GM18508 (cell line): ENCODE results near the gene ERGIC2.
"Not testable (repeated sequence)": the region's sequence is repeated elsewhere in the genome, so short reads cannot be mapped to it uniquely, and the experiment has no call there.

Experiments
- ATAC-seq: cut with Tn5 transposase; IDR thresholded peaks from one replicate; pipeline ENCODE4 v1.9.1; 2021; ENCODE audit warnings: moderate number of reproducible peaks; ENCODE audit not compliant: insufficient read depth, unreplicated experiment

Gene ERGIC2, protein sequence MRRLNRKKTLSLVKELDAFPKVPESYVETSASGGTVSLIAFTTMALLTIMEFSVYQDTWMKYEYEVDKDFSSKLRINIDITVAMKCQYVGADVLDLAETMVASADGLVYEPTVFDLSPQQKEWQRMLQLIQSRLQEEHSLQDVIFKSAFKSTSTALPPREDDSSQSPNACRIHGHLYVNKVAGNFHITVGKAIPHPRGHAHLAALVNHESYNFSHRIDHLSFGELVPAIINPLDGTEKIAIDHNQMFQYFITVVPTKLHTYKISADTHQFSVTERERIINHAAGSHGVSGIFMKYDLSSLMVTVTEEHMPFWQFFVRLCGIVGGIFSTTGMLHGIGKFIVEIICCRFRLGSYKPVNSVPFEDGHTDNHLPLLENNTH

DNA sequence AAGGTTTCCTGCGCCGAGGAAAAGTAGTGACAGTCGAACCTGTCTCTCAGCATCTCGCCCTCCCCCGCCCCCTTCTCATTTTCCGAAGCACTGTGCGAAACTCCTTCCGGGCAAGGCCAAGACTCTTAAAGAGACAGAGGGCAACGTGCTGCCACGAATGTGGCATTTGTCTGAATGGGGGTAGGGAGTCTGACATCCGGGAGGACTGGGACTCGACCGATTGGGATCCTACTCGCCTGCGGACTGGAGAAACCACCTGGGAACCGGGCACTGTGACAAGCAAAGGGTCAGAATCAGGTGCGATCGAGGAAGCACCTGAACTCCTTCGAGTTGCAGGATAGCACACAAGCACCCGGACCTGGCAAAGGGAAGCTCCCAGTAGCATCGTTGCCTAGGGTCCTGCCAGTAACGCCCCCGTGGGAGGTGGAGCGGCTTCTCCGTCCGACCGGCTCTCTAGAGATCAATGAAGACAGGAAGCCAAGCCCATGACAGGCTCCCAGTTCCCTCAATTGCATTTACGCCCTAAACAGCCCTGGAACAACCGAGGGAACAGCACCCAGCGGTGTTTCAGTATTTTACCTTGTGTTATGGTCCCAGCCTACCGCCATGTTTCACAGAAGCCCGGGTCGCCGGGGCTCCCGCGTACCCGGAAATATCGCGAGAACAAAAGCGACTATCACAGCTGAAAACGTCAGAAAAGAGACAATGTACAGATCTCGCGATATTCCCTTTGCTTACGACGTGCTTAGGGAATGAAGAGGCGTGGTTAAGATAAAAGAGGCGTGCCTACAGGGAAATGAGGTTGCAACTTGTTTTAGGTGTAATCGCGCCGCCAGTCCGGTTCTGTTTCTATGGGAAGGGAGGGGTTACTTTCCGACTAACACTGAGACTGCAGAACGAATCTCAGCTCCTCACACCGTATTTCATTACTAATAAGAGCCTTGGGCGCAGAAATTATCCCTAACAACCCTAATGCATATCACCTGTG, at the start of gene ERGIC2:
Gene ERGIC2, minus strand, starts transcription at position 637 of the 988 bp plus-strand sequence. CDS start 9,539 bp downstream, outside the sequence.
- peak; percentile 96 for ATAC-seq

DNA sequence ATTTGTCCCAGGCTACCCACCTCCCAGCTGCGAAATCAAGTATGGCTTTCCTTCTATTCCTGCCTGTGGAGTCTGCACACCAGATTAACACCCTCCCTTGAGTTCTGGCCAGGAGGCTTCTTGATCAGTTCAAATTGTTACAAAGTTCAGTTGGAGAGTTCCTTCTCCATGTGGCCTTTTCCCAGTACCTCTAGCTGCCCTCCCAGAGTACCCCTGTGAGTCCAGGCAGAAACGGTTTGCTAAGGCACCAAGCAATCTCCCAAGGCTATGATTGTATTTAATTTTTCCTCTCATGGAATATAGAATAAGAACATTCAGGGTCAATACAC, 49.7 kb upstream of the ERGIC2 start:
- no peak for ATAC-seq

DNA sequence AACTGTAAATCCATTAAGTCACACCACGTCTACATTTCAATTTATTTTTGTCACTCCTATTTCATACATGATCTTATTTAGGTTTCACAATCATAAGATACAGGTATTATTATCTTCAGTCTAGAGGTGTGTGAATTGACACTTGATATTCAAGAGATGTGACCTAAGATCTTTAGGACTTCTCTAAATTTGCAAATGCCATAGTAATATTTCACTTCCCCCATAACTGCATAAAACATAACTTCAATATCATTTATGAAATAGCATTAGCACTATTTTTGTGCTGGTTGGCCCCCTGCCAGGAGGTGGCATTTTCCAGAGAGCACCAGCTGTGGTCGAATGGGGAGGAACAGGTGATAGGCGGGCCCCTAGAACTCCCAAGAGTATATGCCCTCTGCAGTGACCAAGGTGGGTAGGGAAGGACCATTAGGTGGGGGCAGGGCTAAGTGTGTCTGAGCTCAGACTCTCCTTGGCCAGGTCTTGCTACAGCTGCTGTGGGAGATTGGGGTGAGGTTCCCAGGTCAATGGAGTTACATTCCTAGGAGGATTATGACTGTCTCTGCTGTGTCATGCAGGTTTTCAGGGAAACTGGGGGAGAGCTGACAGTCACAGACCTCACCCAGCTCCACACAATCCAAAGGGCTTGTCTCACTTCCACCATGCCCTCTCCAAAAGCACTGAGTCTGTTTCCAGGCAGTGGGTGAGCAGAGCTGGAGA, 49.2 kb upstream of the ERGIC2 start:
- no peak for ATAC-seq

DNA sequence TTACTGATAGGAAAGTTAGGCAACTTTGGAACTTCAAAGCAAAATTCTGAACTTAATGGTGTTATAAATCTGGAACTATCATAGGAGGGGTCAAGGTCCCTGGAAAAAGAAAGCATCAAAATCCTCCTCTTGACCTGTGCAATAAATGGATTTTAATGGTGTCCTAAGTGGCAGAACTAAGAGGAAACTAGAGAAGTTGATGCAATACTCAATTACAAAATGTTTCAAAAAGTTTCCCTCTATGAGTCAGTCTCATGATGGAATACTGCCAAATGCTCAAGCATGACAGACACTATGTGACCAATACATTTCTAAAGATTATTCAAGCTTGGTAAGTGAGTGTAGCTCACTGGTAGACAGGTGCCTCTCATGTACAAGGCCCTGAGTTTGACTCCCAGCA, 47.7 kb upstream of the ERGIC2 start:
- no peak for ATAC-seq

DNA sequence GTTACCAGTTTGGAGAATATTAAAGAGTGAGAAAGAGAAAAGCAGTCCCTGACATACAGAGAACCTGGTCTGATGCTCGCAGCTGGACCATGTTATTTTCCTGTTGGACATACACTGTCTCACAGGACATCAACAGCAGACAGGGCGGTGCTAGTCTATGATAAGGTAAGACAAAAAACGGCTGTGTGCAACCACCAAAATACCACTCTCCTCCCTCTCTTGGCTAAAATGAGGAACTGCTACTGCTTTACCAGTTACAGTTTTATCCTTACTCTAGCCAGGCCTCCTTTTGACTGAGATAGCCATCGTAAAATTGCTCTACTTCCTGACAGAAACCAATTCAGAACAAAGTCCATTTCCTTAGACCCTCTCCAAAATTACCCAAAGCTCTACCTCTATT, 47.0 kb upstream of the ERGIC2 start:
- peak; percentile 92 for ATAC-seq

DNA sequence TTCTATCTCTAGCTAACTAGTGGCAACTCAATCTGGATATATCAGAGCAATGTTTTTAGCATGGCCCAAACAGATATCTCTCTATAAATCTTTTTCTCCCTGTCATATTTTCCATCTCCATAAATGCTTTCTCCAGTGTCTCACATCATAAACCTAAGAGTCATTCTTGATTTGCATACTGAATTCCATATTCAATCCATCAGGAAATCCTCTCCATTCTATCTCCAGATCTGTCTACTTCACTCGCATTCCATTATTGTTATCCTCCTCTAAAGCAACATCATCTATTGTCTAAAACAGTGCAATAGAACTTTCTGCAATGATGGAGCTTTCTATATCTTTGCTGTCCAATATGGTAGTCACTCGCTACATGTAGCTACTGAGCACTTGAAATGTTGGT, 45.5 kb upstream of the ERGIC2 start:
- no peak for ATAC-seq

DNA sequence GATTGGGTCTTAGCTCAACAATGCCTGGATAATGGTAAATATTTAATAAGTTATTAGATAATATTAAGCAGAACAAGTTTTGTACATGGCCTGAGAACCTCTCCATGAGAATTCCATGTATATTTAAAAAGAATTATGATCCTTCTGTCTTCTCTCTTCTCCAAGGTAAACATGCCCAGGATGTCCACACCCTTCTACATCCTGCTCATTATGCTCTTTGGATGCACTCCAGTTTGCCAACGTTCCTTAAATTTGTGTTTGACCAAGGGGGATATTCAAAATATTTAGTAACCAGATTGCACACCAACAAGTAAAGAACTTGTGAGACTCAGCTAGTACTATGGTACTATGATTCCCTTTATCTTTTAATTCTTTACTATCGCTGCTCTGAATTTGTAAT, 44.8 kb upstream of the ERGIC2 start:
- ATAC-seq = no peak

DNA sequence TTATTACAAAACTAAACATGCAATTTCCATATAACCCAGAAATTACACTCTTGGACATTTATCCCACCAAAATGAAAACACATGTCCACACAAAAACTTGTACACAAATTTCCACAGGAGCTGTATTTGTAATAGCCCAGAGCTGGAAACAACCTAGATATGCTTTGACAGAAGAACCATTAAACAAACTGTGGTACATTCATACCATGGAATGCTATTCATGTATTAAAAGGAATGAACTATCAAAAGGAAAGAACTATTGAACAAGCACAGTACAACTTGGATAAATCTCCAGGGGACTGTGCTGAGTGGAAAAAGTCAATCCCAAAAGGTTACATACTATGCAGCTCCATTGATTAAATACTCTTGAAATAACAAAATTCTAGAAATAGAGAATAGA, 35.8 kb upstream of the ERGIC2 start:
- ATAC-seq = no peak

DNA sequence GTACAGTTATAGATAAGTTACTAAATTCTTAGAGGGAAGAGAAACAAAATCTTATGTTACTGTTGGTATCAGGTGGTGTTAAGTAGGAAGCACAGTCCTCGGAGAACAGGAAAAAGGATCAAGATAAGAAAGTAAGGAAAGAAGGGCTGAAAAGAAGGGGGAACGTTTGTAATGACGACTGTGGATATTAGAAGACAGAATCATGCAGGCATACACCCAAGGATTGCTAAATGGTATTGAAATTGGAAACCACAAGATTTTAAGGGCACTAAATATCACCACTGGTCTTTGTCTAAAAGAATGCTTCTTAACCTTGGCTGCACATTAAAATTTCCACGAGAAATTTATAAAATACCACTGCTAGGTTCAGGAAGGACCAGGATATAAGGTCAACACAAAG, 34.1 kb upstream of the ERGIC2 start:
- no peak for ATAC-seq

DNA sequence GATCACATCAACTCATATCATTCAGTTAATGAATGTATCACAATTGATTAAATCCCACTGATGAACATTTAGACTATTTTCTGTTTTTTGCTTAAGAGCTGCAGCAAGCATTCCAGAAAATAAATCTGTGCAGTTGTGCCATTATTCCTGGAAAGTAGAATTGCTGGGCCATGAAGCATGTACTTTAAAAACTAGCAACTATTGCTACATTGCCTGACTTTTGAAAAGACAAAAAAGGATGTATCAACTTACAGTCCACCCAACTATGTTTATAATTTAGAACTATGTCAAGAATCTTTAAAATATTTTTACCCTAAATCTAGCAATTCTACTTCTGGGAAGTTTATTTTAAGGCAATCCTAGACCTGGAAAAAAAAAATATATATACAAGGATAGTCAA, 33.4 kb upstream of the ERGIC2 start:
- no peak for ATAC-seq

DNA sequence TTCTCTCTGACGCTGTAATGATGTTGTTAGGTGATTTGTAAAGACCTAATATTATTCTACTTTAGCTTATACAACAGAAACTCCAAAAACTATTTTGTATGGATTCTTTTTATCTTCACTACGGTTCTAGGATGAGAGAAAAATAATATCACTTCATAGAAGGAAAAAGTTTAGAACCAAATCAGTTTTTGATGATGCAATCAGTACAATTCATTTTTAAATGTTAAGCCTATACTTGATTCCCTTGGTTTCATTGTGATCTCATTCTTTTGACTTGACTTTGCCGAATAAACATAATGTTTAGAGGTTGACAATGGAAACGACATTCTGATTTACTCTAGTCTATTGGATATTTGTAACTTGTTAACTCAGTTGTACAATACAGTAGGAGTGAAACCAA, 24.6 kb upstream of the ERGIC2 start:
- ATAC-seq = no peak

DNA sequence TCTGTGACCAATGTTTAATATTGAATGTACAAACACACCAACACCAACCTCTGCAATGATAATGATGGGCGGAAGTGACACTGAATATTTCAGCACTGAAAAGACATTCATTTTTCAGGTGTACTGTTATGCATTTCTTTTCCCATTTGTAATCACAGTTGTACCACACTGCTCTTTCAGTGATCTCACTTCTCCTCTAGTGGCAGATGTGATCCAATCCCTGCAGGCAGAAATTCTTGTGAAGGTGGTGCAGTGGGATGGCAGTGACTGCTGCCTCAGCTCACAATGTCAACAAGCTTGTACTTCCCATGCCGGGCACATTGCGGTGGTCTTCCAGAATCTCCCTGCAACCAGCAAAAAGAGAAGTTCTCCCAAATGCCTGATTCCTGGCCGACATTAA, 23.0 kb upstream of the ERGIC2 start:
- no peak for ATAC-seq

DNA sequence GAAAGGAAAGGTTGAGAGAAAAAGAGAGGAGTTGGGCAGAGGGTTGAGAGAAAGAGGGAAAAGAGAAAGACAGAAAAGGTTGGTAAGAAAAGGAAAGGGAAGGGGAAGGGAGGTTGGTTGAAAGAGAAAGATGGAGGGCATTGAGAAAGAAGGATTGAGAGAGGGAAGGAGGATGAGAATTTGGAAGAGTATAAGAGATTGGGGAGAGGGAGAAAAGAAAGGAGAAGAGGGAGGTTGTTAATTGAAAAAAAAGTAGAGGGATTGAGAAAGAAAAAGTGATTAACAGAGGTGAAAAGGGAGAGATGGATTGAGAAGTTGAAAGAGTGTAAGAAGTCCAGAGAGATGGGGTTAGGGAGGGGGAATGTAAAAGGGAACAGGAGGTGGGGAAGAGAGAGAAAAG, 21.5 kb upstream of the ERGIC2 start:
- ATAC-seq = no peak

DNA sequence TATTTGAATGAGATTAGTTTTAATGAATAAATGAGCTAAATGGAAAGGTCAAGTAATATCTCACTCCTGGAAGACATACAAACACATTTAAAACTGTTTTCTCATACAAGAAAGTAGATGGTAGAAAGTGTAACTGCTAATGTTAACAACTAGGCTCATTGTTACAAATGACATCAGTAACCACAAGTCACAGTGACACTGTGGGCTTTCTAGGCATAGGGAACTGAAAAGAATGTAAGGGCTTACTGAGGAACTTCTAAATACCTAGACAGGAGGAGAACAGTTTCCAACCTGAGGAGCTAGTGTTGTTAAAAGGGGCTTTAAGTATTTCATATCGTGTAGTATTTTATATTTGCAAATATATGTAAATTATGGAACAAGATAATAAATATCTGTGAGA, 17.5 kb upstream of the ERGIC2 start:
- ATAC-seq = peak; percentile 61

DNA sequence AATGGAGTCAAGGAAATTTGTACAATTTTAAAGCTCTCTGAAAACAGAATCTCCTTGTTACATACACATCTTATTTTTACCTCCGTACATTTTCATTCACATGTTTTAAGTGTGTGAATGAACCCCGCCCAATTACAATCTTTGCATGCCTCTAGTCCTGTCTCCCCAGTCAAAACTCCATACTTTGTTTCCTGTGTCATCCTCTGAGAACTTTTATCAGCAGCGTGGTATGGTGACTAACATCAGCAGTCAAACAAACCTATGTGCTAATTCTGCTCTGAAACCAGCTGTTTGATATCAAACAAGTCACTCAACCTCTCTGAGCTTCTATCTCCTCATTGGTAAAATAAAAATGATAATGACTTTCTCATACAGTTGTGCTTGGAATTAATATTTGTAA, 15.8 kb upstream of the ERGIC2 start:
- ATAC-seq = no peak

DNA sequence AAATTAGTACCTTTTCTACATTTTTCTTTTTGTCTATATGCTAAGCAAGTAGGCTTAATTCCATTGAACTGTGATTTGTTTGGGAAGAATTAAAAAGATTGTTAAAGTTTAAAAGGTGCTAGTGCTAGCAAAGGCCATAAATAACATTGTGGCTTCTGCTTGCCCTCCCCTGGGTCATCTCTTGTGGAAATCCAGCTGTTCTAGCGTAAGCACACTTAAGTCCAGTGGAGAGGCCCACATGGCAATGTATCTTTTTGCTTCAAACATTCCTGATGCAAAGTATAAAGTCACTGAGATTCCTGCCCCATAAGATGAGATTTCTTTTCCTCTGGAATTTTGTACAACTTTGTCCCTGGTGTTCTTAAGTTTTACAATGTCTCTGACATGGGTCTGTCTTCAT, 14.4 kb upstream of the ERGIC2 start:
- ATAC-seq = no peak

DNA sequence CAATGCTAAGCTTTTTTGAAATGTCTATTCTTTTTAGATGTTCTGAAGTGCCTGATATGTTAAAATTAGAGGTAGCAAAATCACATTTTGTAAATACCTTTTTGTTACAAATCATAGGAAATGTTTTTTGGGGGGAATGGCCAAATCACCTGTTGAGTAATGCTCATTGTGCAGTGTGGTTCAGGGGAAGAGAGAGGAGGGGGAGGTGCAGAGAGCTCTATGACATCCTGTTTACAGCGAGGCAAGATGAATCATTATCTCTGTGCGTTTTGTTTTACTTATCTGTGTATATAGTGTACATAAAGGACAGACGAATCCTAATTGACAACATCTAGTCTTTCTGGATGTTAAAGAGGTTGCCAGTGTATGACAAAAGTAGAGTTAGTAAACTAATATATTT, 9.4 kb upstream of the ERGIC2 start:
- ATAC-seq = not testable (repeated sequence)

DNA sequence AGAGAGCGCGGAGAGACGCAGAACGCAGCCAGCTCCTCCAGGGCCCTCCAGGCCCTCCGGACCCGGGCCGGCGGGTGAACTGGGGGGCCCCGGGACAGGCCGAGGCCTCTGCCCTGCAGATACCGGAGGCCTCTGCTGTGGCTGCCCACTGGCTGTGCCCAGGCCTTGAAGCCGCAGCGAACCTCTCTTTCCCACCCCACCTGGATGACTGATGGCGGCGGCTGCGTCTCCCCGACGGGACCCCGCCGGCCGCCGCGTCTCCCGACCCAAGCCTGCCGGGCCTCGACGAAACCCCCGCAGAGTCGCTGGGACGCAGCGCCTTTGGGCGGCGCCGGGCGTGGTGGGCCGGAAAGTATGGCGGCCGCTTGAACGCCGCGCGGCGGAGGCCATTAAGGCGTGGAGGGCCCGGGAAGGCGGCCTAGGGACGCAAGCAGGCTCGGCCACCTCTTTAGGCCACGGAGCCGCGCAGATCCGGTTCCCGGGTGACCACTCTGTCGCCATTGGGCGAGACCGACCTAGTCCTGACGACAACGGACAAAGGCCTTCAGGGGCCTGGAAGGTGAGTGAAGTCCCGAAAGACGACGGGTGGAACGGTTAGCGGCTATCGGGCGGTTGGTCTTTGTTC, 8.4 kb upstream of the ERGIC2 start:
- ATAC-seq = no peak

DNA sequence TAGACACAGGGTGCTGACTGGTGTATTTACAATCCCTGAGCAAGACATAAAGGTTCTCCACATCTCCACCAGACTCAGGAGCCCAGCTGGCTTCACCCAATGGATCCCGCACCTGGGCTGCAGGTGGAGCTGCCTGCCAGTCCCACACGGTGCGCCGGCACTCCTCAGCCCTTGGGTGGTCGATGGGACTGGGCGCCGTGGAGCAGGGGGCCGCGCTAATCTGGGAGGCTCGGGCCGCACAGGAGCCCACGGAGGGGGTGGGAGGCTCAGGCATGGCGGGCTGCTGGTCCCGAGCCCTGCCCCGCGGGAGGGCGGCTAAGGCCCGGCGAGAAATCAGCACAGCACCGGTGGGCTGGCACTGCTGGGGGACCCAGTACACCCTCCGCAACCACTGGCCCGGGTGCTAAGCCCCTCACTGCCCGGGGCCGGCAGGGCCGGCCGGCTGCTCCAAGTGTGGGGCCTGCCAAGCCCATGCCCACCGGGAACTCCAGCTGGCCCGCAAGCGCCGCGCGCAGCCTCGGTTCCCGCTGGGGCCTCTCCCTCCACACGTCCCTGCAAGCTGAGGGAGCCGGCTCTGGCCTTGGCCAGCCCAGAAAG, 5.2 kb upstream of the ERGIC2 start:
- ATAC-seq = not testable (repeated sequence)

DNA sequence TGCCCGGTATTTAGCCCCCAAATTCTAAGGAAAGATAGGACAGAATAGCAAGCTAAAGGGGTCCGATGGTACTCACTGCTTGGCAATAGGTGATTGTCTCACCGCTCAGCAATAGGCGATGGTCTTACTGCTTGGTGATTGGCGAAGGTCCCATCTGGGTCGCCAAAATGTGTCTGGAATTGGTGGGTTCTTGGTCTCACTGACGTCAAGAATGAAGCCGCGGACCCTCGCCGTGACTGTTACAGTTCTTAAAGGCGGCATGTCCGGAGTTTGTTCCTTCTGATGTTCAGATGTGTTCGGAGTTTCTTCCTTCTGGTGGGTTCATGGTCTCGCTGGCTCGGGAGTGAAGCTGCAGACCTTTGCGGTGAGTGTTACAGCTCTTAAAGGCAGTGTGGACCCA, 4.2 kb upstream of the ERGIC2 start:
- not testable (repeated sequence) for ATAC-seq
